GM19043 (cell line): Measurements from ENCODE around the gene NAV2.
"Not testable (repeated sequence)": the region's sequence is repeated elsewhere in the genome, so short reads cannot be mapped to it uniquely, and the experiment has no call there.

Source experiments
- ATAC-seq: cut with Tn5 transposase; IDR thresholded peaks from one replicate; pipeline ENCODE4 v1.9.1; 2021; ENCODE audit warnings: low read depth; ENCODE audit not compliant: unreplicated experiment

The NAV2 gene

GRCh38 chr11:20117291-20117690 is 404.7 kb downstream of the NAV2 start:
- ATAC-seq, result no peak

- no peak for ATAC-seq
Measured at GRCh38 chr11:20118209-20118608, 405.6 kb downstream of the NAV2 start.

- no peak for ATAC-seq
Measured at GRCh38 chr11:20119315-20119714, 406.7 kb downstream of the NAV2 start.

GRCh38 chr11:20120134-20120925 is 407.7 kb downstream of the NAV2 start:
- ATAC-seq, result no peak

- ATAC-seq, result no peak
Measured at GRCh38 chr11:20122131-20122530, 409.5 kb downstream of the NAV2 start.

GRCh38 chr11:20125927-20126326 is 413.3 kb downstream of the NAV2 start:
- ATAC-seq, result no peak

- ATAC-seq, result no peak
Measured at GRCh38 chr11:20126724-20127123, 414.1 kb downstream of the NAV2 start.

GRCh38 chr11:20127671-20128527 is 415.3 kb downstream of the NAV2 start:
- ATAC-seq, result peak; percentile 69

GRCh38 chr11:20128528-20128825 is 415.8 kb downstream of the NAV2 start:
- ATAC-seq, result not testable (repeated sequence)

- no peak for ATAC-seq
Measured at GRCh38 chr11:20129665-20130064, 417.0 kb downstream of the NAV2 start.

- ATAC-seq, result no peak
Measured at GRCh38 chr11:20131788-20132666, 419.4 kb downstream of the NAV2 start.

- no peak for ATAC-seq
Measured at GRCh38 chr11:20132667-20133039, 420.0 kb downstream of the NAV2 start.

- ATAC-seq, result no peak
Measured at GRCh38 chr11:20134991-20135736, 422.5 kb downstream of the NAV2 start.

- no peak for ATAC-seq
Measured at GRCh38 chr11:20137637-20138036, 425.0 kb downstream of the NAV2 start.

- no peak for ATAC-seq
Measured at GRCh38 chr11:20138707-20139106, 426.1 kb downstream of the NAV2 start.

- no peak for ATAC-seq
Measured at GRCh38 chr11:20154381-20154780, 441.7 kb downstream of the NAV2 start.

- ATAC-seq, result no peak
Measured at GRCh38 chr11:20155683-20156279, 443.1 kb downstream of the NAV2 start.

GRCh38 chr11:20156280-20156875 is 443.7 kb downstream of the NAV2 start:
- no peak for ATAC-seq

GRCh38 chr11:20156876-20157613 is 444.4 kb downstream of the NAV2 start:
- no peak for ATAC-seq
